Neural cell (in vitro differentiated cells): ENCODE data around the gene EPHX1.

Experiments
- CTCF ChIP-seq: fragments of 450-650 bp; IDR thresholded peaks from 2 replicates; pipeline ENCODE4 v1.5.1; 2014; ENCODE audit warnings: antibody characterized with exemption, mild to moderate bottlenecking, moderate library complexity; ENCODE audit not compliant: poor library complexity, severe bottlenecking
- EP300 ChIP-seq: fragments of 450-650 bp; conservative IDR thresholded peaks from 2 replicates; pipeline ENCODE4 v1.6.1; 2014; ENCODE audit warnings: antibody characterized with exemption, mild to moderate bottlenecking, moderate library complexity; ENCODE audit not compliant: poor library complexity, severe bottlenecking
- POLR2AphosphoS5 ChIP-seq: IDR thresholded peaks from 2 replicates; pipeline ENCODE4 v1.6.1; 2012
- RAD21 ChIP-seq: fragments of 450-650 bp; conservative IDR thresholded peaks from 2 replicates; pipeline ENCODE4 v1.6.1; 2014; ENCODE audit warnings: antibody characterized with exemption, mild to moderate bottlenecking, moderate library complexity

- TF ChIP-seq CTCF, result no peak
- no peak for TF ChIP-seq POLR2AphosphoS5
- TF ChIP-seq RAD21, result no peak
- no peak for TF ChIP-seq EP300
Measured at GRCh38 chr1:225823811-225824261, 13.9 kb downstream of the EPHX1 start.
